ENCODE data around the gene PHLDB3. TPM values are rescaled to one million over a fixed set of nuclear protein-coding genes. Genes with fewer than 3 reads are reported as not detected.

Gene PHLDB3
- total RNA-seq, 1 experiment from 2014 or later, result 5.6 TPM

DNA sequence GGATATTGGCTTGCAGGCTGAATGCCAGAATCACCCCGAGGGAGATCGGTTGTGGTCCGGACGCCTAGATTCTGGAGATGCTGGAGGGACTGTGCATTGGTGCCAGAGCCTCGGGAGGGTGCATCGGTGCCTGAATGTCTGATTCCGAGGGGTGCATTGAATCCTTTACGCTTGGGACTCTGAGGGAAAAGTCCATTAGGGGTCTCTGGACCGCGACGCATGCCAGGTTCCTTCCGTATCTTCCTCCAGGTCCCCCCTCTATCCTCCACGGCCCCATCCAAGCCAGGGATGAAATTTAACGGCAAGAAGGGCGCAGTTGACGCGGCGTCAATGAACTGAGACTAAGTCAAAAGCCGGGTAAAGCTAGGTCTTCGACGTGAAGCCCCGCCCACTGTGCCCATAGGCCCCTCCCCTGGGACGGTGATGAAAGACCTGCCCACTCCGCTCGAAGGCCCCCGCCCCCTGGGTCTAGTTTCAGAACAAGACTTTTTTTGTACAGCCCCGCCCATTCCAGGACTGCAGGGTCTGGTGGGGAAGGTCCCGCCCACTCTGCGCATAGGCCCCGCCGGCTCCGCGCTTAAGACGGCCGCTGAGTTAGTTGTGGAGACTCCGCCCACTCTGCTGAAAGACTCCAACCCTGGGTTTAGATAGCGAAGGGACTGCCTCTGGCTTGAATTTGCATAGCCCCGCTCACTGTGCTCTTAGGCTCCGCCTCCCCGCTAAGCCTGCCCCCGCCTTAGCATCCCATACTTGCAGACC lies 29.2 kb upstream of the PHLDB3 start:
- peak overlapping the region; percentile 69 for H3K27ac ChIP-seq (ENCODE audit: low read length)
- H3K36me3 ChIP-seq (ENCODE audit: insufficient read depth, low read length), result peaks cover 2% of the 10 kb centered on the region; the same call in 1 of the 2 replicates
- H2AFZ ChIP-seq (ENCODE audit: low read length), result peak overlapping the region; percentile 60; the same call in 1 of the 2 replicates
- peak; percentile 100 for DNase-seq
- no peaks in the 10 kb centered on the region for H3K79me2 ChIP-seq (ENCODE audit: low read length)
- H3K9ac ChIP-seq (ENCODE audit: low read length), result peak overlapping the region; percentile 56
- no peaks in the 10 kb centered on the region for H3K9me3 ChIP-seq (ENCODE audit: low read length)
- no peaks in the 10 kb centered on the region for H3K9me2 ChIP-seq (replicated peaks; ENCODE audit: insufficient read depth, low read length)
- H3K27me3 ChIP-seq (ENCODE audit: low read length), result no peaks in the 10 kb centered on the region
- no peaks in the 10 kb centered on the region for H4K20me1 ChIP-seq (ENCODE audit: insufficient read depth, low read depth, low read length)
- H3K4me1 ChIP-seq (ENCODE audit: low read length), result peaks cover 20% of the 10 kb centered on the region
- H3K4me2 ChIP-seq (ENCODE audit: low read depth, low read length, poor library complexity, severe bottlenecking), result peak overlapping the region; percentile 73
- H3K4me3 ChIP-seq (ENCODE audit: low read length), result peak overlapping the region; percentile 54

DNA sequence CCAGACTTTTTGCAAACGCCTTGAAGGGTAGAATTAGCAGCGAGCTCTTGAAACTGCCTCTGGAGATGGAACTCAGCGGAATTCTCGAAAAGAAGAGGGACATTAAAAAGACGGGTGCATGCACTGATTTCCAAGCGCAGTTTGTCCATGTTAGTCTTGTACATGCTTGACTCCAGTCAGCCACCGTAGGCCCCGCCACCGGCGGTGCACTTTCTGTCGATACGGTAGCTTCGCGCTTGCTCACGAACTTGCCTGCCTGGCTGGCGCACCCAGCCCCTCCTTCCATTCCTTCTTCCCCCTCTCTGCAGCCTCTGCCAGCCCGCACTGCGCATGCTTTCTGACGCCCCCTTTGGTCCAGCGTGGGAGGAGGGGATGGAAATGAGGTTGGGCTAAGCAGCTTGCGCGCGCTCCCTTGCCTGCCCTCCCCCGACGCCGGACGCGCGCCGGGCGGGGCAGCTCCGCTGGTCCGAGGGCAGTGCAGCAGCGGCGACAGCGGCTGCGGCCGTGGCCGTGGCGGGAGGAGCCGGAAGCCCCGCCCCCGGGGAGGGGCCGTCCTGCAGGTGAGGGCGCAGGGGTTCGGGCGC lies 28.5 kb upstream of the PHLDB3 start, which contains the start of gene ZNF575:
ZNF575 (plus strand) TSS at position 227 of the 584 bp plus-strand sequence. CDS start 1,235 bp downstream, outside the sequence.
- H3K27me3 ChIP-seq (ENCODE audit: low read length), result no peaks in the 10 kb centered on the region
- H3K27ac ChIP-seq (ENCODE audit: low read length), result peak within 1 kb of the TSS; percentile 69
- no peaks in the 10 kb centered on the region for H3K9me2 ChIP-seq (replicated peaks; ENCODE audit: insufficient read depth, low read length)
- peak within 1 kb of the TSS; percentile 73 for H3K4me2 ChIP-seq (ENCODE audit: low read depth, low read length, poor library complexity, severe bottlenecking)
- no peaks in the 10 kb centered on the region for H3K36me3 ChIP-seq (ENCODE audit: insufficient read depth, low read length)
- H3K9ac ChIP-seq (ENCODE audit: low read length), result peak within 1 kb of the TSS; percentile 56
- H2AFZ ChIP-seq (ENCODE audit: low read length), result peak within 1 kb of the TSS; percentile 60; the same call in 1 of the 2 replicates
- H3K9me3 ChIP-seq (ENCODE audit: low read length), result no peaks in the 10 kb centered on the region
- peaks cover 22% of the 10 kb centered on the region for H3K4me1 ChIP-seq (ENCODE audit: low read length)
- no peaks in the 10 kb centered on the region for H4K20me1 ChIP-seq (ENCODE audit: insufficient read depth, low read depth, low read length)
- peak within 1 kb of the TSS; percentile 54 for H3K4me3 ChIP-seq (ENCODE audit: low read length)
- peak; percentile 93 for DNase-seq
- no peaks in the 10 kb centered on the region for H3K79me2 ChIP-seq (ENCODE audit: low read length)

DNA sequence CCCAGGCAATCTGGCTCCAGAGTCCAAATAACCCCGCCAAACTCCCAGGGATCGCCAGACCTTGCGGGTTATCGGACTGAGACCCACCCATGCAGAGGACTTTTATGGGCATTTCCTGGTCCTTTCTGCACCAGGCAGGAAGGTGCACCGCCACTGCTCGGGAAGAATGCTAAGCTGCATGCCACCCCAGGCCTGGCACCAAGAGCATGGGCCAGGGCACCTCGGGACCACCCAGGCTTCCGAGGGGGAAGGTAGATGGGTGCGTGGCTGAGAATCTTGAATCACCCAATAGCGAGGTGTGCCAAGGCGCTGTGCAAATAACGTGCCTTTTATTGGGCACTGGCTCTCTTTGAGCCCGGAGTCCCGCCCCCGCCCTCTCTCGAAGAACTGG lies 28.0 kb upstream of the PHLDB3 start:
- H3K4me3 ChIP-seq (ENCODE audit: low read length), result peak overlapping the region; percentile 54

DNA sequence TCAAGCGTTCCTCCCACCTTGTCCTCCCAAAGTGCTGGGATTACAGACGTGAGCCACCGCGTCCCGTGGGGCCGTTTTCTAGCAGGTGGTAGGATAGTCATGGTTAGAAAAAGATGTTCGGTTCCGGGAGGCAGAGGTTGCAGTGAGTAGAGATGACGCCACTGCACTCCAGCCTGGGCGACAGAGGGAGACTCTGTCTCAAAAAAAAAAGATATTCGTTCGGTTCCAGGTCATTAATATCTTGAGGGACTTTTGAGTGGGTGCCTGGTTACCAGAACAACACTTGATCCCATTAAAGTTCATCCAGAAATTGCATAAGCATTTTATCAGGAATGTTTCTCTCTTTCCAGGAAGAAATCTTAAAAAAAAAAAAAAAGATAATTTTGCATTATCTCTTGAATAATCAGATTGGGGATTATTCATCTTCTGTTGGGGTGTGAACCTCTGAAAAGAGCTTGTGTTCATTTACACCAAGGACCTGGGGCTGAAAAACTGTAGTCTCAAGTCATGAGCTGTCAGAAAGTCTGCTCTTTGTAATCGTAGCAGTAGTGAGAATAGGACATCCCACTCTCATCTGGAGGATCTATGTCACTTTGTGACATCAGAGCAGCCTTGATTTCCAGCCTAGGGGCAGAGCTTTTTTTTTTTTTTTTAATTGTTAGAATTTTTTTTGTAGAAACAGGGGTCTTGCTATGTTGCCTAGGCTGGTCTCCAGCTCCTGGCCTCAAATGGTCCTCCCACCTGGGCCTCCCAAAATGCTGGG lies 23.5 kb upstream of the PHLDB3 start:
- H4K20me1 ChIP-seq (ENCODE audit: insufficient read depth, low read depth, low read length), result no peaks in the 10 kb centered on the region
- no peak overlapping the region for H2AFZ ChIP-seq (ENCODE audit: low read length)
- no peaks in the 10 kb centered on the region for H3K36me3 ChIP-seq (ENCODE audit: insufficient read depth, low read length)
- H3K4me1 ChIP-seq (ENCODE audit: low read length), result peaks cover 32% of the 10 kb centered on the region
- no peak overlapping the region for H3K4me2 ChIP-seq (ENCODE audit: low read depth, low read length, poor library complexity, severe bottlenecking)
- H3K27ac ChIP-seq (ENCODE audit: low read length), result no peak overlapping the region
- H3K27me3 ChIP-seq (ENCODE audit: low read length), result no peaks in the 10 kb centered on the region
- no peak overlapping the region for H3K4me3 ChIP-seq (ENCODE audit: low read length)
- no peaks in the 10 kb centered on the region for H3K79me2 ChIP-seq (ENCODE audit: low read length)
- peak; percentile 45 for DNase-seq
- H3K9me2 ChIP-seq (replicated peaks; ENCODE audit: insufficient read depth, low read length), result no peaks in the 10 kb centered on the region
- no peaks in the 10 kb centered on the region for H3K9me3 ChIP-seq (ENCODE audit: low read length)
- no peak overlapping the region for H3K9ac ChIP-seq (ENCODE audit: low read length)

More for the DNA sequence above, 28.0 kb upstream of the PHLDB3 start:
- Histone ChIP-seq H3K36me3 (ENCODE audit: insufficient read depth, low read length) (no peaks in the 10 kb centered on the region), H3K4me2 (ENCODE audit: low read depth, low read length, poor library complexity, severe bottlenecking) (peak overlapping the region; percentile 73), H2AFZ (ENCODE audit: low read length) (peak overlapping the region; percentile 60; the same call in 1 of the 2 replicates), H3K27ac (ENCODE audit: low read length) (peak overlapping the region; percentile 69), H3K9me2 (replicated peaks; ENCODE audit: insufficient read depth, low read length) (no peaks in the 10 kb centered on the region), H4K20me1 (ENCODE audit: insufficient read depth, low read depth, low read length) (no peaks in the 10 kb centered on the region), H3K79me2 (ENCODE audit: low read length) (no peaks in the 10 kb centered on the region), H3K4me1 (ENCODE audit: low read length) (peaks cover 27% of the 10 kb centered on the region), H3K9me3 (ENCODE audit: low read length) (no peaks in the 10 kb centered on the region), H3K27me3 (ENCODE audit: low read length) (no peaks in the 10 kb centered on the region), H3K9ac (ENCODE audit: low read length) (peak overlapping the region; percentile 56)
- DNase-seq, result peak; percentile 86

DNA sequence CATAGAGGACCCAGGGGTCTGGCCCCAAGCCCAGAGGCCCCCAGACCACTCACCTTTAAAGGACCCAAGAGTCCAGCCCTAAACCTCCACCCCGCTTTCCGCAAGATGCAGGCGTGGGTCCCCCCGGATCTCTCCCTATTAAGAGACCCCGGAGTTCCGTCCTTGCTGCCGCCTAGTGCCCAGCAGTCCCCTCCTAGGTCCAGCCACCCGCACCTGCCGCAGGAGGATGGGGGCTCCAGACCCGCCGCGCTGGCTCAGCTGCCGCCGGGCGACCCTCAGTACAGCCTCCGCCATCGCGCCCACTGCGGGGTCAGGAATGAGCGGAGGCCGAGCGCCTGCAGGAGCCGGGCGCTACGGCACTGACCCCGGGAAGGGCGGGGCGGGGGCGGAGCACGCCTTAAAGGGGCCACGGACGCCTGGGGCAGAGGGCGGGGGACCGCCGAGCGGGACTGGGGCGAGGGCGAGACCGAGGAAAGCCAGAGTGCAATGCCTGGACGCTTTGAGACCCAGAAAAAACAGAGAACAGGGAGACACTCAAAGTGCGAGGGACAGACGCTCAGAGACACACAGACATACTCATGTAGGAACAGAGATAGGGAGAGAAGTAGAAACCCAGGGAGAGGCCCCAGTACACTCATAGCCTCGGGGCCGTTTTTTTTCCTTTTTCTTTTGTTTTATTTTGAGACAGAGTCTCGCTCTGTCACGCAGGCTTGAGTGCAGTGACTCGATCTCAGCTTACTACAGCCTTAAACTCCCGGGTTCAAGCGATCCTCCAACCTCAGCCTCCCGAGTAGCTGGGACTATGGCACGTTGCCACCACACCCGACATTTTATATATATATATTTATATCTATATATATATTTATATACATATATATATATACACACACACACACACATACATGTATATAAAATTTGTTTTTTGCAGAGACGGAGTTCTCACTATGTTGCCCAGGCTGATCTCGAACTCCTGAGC lies 22.6 kb upstream of the PHLDB3 start, which contains the start of gene ETHE1:
ETHE1 (minus strand) TSS at position 318 of the 976 bp plus-strand sequence; CDS start at position 294, 24 bp downstream.
- peak within 1 kb of the TSS; percentile 98 for H2AFZ ChIP-seq (ENCODE audit: low read length)
- peaks cover 23% of the 10 kb centered on the region for H3K4me1 ChIP-seq (ENCODE audit: low read length)
- H3K79me2 ChIP-seq (ENCODE audit: low read length), result no peaks in the 10 kb centered on the region
- peak within 1 kb of the TSS; percentile 78 for H3K9ac ChIP-seq (ENCODE audit: low read length)
- no peaks in the 10 kb centered on the region for H3K27me3 ChIP-seq (ENCODE audit: low read length)
- H3K4me2 ChIP-seq (ENCODE audit: low read depth, low read length, poor library complexity, severe bottlenecking), result peak within 1 kb of the TSS; percentile 95
- no peaks in the 10 kb centered on the region for H3K9me2 ChIP-seq (replicated peaks; ENCODE audit: insufficient read depth, low read length)
- no peaks in the 10 kb centered on the region for H4K20me1 ChIP-seq (ENCODE audit: insufficient read depth, low read depth, low read length)
- H3K36me3 ChIP-seq (ENCODE audit: insufficient read depth, low read length), result no peaks in the 10 kb centered on the region
- DNase-seq, result peak; percentile 80
- peak within 1 kb of the TSS; percentile 88 for H3K4me3 ChIP-seq (ENCODE audit: low read length)
- no peak within 1 kb of the TSS for H3K27ac ChIP-seq (ENCODE audit: low read length)
- no peaks in the 10 kb centered on the region for H3K9me3 ChIP-seq (ENCODE audit: low read length)

DNA sequence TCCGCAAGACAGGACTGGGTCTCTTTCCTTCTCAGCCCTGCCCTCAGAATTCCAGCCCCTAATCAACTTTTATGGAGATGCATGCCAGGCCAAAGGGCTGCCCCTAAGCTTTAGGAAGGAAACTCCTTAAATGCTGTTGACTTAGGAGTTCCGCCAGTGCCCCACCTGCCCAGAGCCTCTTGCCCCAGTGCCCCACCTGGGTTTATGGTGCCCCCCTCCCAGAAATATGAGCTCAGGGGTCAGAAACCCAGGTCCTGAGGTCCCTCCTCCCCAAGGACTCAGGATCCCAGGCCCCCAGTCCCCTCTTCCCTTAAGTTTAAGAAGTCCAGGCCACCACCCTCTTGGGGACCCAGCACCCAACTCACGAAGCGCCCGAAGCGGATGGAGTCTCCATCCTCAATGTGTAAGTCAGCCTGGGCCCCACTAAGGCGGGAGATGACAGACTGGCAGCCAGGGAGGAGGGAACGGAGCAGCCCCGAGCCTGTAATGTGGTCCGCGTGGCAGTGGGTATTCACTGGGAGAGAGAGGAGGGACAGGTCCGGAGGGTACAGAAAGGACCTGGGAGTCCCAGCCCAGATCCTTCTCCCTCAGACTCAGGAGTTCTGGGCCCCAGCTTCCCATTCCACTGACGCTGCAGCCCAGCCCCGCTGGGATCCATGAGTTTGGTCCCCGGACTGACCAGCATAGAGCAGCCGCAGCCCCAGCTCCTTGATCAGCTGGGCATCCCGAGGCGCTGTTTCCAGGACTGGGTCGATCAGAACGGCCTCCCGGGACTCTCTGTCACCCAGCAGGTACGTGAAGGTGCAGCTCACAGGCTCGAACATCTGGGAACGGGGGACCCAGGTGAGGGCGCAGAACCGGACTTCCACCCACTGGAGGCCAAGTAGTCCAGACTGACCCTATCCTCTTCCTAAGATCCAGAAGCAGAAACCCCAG lies 21.6 kb upstream of the PHLDB3 start:
- Histone ChIP-seq H4K20me1 (ENCODE audit: insufficient read depth, low read depth, low read length) (no peaks in the 10 kb centered on the region), H3K4me2 (ENCODE audit: low read depth, low read length, poor library complexity, severe bottlenecking) (peak overlapping the region; percentile 95), H3K4me1 (ENCODE audit: low read length) (peaks cover 22% of the 10 kb centered on the region), H3K27ac (ENCODE audit: low read length) (no peak overlapping the region), H3K79me2 (ENCODE audit: low read length) (no peaks in the 10 kb centered on the region), H3K9ac (ENCODE audit: low read length) (peak overlapping the region; percentile 78), H3K9me3 (ENCODE audit: low read length) (no peaks in the 10 kb centered on the region), H3K4me3 (ENCODE audit: low read length) (peak overlapping the region; percentile 88), H3K36me3 (ENCODE audit: insufficient read depth, low read length) (no peaks in the 10 kb centered on the region), H3K9me2 (replicated peaks; ENCODE audit: insufficient read depth, low read length) (no peaks in the 10 kb centered on the region), H2AFZ (ENCODE audit: low read length) (peak overlapping the region; percentile 98; the same call in 1 of the 2 replicates), H3K27me3 (ENCODE audit: low read length) (no peaks in the 10 kb centered on the region)
- DNase-seq, result no peak
